ENCODE measurements around the gene RYK. TPM values are rescaled to one million over a fixed set of nuclear protein-coding genes. Genes with fewer than 3 reads are reported as not detected.

The RYK gene
- total RNA-seq, 1 experiment from 2014 or later: 55.2 TPM

GRCh38 chr3:134295930-134296329, 45.3 kb upstream of the RYK start:
- BruUV-seq (replicated peaks): no TSS peak
- POLR2A ChIA-PET: no interaction called here

More at GRCh38 chr3:134295930-134296329, 45.3 kb upstream of the RYK start:
- ATAC-seq: no peak
- TF ChIP-seq POLR2AphosphoS5 (IDR thresholded peaks at IDR 0.05; ENCODE audit: low read depth, low read length) (no peak), EZH2 (IDR thresholded peaks at IDR 0.05) (no peak), RAD21 (IDR thresholded peaks at IDR 0.05; ENCODE audit: low read depth) (no peak), FOSL1 (IDR thresholded peaks at IDR 0.05; ENCODE audit: low read depth) (no peak), SRF (IDR thresholded peaks at IDR 0.05; ENCODE audit: low read depth) (no peak), ELF1 (IDR thresholded peaks at IDR 0.05; ENCODE audit: borderline replicate concordance, low read depth) (no peak), CBX3 (IDR thresholded peaks at IDR 0.05; ENCODE audit: low read depth) (peak; percentile 66; the same call in 1 of the 2 replicates), ZBTB33 (IDR thresholded peaks at IDR 0.05; ENCODE audit: extremely low read depth, insufficient replicate concordance, low read length) (no peak)
- no peaks in the 10 kb centered on the region for H3K27me3 ChIP-seq (ENCODE audit: insufficient read depth, low read length)
- ChIA-PET RAD21 (ENCODE audit: low non-redundant PET in 1 of 2, low total read pairs in 2 of 2, uncharacterized antibody in 2 of 2, unreplicated experiment in 2 of 2) (no interaction called here), CTCF (interaction anchor here (0.6 kb wide), 1 partner anchor 9 kb away, joined by 3 read pairs; no protein-coding TSS in a partner anchor)
- H2AFZ ChIP-seq (ENCODE audit: low read depth, low read length, poor library complexity, severe bottlenecking): no peak overlapping the region
- no peaks in the 10 kb centered on the region for H3K36me3 ChIP-seq (ENCODE audit: control insufficient read depth in 1 of 2, insufficient read depth in 2 of 2, low read length in 2 of 2)
- H3K4me3 ChIP-seq (replicated peaks in 1 of 2; ENCODE audit: low read depth in 1 of 2, low read length in 2 of 2): no peak overlapping the region
- DNase-seq (ENCODE audit: low read depth, low spot score): no peak
- H3K79me2 ChIP-seq (ENCODE audit: insufficient read depth, low read length): no peaks in the 10 kb centered on the region
- H3K9me2 ChIP-seq (ENCODE audit: insufficient read depth): no peaks in the 10 kb centered on the region
- intact Hi-C loops (cut with micrococcal nuclease): loop anchor here (5.0 kb wide), 2 partner anchors 84 to 1564 kb away; no protein-coding TSS in a partner anchor
- H3K9ac ChIP-seq (ENCODE audit: low read length): no peak overlapping the region
- H3K4me1 ChIP-seq (ENCODE audit: control insufficient read depth in 1 of 2, insufficient read depth in 2 of 2, low read length in 2 of 2): peaks cover 0 to 7% of the 10 kb centered on the region in 2 experiments; a peak in 1 of 4 replicates
- H3K9me3 ChIP-seq (ENCODE audit: control insufficient read depth in 1 of 2, insufficient read depth in 1 of 2, low read depth in 1 of 2, low read length in 2 of 2): peaks cover 0 to 7% of the 10 kb centered on the region in 2 experiments; a peak in 1 of 4 replicates
- H3K4me2 ChIP-seq (ENCODE audit: low read length): no peak overlapping the region
- H4K20me1 ChIP-seq (ENCODE audit: insufficient read depth): no peaks in the 10 kb centered on the region
- no peak overlapping the region for H3K27ac ChIP-seq (ENCODE audit: low read depth, low read length)

Measured in HCT116 (cell line).